ENCODE results near the gene SERBP1.
A peak's percentile ranks its signal among the peaks of the same experiment; 100 is the strongest.
"Not testable (repeated sequence)": the region's sequence is repeated elsewhere in the genome, so short reads cannot be mapped to it uniquely, and the experiment has no call there.

The SERBP1 gene

GRCh38 chr1:67430358-67431155 is at the start of gene SERBP1:
Gene SERBP1 (minus strand): TSS chr1:67430402. CDS start chr1:67430300, 102 bp downstream.
- peak; percentile 97 for DNase-seq (ENCODE audit: low read depth)

- DNase-seq (ENCODE audit: low read depth), result peak; percentile 15
Measured at GRCh38 chr1:67479146-67479891, 49.1 kb upstream of the SERBP1 start.

DNA sequence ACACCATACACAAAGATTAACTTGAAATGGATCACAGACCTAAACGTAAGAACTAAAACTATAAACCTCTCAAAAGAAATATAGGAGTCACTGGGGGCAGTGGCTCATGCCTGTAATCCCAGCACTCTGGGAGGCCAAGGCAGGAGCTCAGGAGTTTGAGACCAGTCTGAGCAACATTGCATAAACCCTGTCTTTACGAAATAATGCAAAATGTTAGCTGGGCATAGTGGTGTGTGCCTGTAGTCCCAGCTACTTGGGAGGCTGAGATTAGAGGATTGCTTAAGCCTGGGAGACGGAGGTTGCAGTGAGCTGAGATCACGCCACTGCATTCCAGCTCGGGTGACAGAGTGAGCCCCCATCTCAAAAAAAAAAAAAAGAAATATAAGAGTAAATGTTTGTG is 46.7 kb upstream of the SERBP1 start:
- no peak for DNase-seq (ENCODE audit: low read depth)

DNA sequence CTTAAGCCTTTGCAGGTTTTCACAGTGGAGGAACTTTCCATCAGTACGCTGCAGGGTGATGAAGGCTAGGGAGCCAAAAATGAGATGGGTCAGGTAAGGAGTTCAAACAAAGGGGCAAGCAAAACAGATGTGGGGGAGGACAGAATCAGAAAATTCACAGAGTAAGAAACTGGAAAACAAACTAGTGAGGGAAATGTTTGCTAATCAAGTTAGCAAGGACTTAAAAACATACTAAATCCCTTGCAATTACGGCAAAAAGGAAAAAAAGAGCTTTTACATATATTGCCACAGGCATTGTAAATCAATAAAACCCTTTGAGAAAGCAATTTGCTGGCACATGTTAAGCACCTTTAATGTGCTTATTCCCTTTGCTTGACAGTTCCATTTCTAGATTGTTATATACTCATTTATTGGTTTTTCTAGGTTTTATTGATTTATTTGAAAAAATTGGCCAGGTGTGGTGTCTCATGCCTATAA is 45.8 kb upstream of the SERBP1 start:
- no peak for DNase-seq (ENCODE audit: low read depth)

GRCh38 chr1:67472056-67472455 is 41.9 kb upstream of the SERBP1 start:
- no peak for DNase-seq (ENCODE audit: low read depth)

- no peak for DNase-seq (ENCODE audit: low read depth)
Measured at GRCh38 chr1:67469431-67469830, 39.2 kb upstream of the SERBP1 start.

DNA sequence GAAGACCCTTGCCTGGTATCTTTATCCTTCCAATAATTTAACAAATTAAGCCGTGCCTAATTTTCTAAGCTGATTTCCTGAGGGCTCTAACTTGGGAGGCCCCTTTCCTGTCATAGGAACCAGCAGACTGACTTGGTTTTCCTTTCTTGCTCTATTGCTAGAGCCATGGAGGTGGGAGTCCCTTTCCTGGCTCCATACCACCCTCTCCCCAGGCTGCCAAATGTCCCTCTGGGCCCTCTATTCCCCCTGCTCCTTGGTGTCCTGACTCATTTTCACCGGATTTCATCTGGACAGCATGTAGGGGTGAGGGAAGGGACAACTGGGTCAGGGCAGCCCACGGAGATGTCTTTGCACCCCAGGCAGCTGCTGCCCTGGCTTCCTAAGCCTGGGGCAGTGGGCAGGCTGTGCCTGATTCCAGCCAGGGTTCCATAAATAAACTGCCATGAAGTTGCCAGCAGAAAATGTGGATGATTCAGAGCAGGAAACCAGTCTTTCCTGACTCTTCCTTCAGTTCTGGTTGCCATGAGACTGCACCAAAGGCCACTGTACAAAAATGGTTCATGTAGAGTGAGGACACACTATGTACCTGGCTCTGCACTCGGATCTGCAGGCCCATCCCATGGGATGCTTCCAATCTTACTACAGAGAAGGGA is 38.0 kb upstream of the SERBP1 start:
- peak; percentile 27 for DNase-seq (ENCODE audit: low read depth)

GRCh38 chr1:67465375-67465774 is 35.2 kb upstream of the SERBP1 start:
- DNase-seq (ENCODE audit: low read depth), result no peak

DNA sequence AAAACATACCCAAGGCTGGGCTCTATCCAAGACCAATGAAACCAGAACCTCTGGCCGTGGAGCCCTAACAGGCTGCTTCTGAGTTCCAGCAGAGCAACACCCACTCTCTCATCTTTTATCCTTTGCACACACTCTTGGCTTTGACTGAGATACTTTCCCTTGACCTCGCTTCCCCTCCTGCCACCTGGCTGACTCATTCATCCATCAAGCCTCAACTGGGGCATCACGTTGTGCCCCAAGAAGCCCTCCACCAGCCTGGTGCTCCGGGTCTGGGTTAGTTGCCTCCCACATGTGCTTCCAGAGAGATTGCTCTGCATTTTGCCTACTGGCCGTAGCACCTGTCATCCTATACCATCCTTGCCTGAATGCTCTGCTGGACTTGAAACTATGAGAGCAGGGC is 34.5 kb upstream of the SERBP1 start:
- no peak for DNase-seq (ENCODE audit: low read depth)

DNA sequence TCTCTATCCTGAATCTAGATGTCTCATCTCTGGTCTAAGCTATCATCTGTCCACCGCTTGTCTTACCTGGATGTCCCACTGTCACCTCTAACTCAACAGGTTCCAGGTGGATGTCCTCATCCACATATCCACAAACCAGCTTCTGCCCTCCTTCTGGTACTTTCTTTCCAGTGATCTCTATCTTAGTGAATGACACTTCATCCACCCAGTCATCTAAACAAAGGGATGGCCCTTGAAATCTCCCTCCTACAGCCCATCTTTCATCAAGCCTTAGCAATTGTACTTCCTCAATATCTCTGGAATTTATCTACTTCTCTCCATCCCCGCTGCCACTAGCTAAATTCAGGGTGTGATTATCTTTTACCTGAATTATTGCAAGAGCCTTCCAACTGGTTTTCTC is 33.9 kb upstream of the SERBP1 start:
- DNase-seq (ENCODE audit: low read depth), result no peak

DNA sequence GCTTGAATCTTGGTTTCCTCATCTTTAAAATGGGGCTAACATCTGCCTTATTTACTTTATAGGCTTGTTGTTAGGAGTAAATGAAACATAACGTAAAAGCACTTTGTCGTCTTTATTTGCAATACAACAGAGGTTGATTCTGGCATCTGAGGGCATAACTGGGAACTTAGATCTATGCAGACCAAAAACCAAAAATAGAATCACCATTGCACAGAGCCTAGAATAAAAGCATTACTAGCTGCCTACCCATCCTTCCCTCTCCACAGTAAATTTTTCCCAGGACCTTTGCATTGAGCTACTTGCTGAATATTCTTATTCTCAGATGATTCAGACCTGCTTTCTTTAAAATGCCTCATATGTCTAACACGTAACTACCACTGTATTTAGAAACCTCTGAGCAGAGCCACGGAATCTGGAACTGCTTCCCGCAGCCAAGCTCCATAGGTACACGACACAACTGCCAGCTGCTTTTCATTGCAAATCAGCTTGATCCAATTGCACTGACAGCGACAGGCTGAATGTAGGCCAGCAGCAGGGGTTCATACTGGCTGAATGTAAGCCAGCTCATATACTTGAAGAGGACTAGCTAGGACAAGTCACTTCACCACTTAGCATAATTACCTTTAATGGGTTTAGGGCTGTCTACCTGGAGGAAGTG is 33.2 kb upstream of the SERBP1 start:
- peak; percentile 11 for DNase-seq (ENCODE audit: low read depth)

- no peak for DNase-seq (ENCODE audit: low read depth)
Measured at GRCh38 chr1:67460676-67461500, 30.7 kb upstream of the SERBP1 start.

- DNase-seq (ENCODE audit: low read depth), result peak; percentile 15
Measured at GRCh38 chr1:67459068-67459467, 28.9 kb upstream of the SERBP1 start.

DNA sequence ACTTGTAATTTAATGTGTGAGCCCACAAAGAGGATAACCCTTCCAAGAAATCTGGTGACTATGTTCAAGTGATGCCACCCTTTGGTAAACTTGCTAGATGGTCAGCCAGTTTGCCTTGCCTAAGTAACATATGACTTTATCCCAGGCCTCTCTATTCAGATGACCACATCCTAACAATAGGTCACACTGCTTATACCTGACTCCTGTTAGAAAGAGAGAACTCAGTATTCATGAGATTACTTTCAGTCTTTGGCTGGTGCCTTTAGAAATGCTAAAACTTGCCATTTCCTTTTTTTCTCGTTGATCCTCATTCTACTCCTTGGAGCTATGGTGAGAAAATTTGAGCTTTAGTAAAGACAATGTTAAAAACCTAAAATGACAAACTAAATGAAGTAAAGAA is 28.5 kb upstream of the SERBP1 start:
- DNase-seq (ENCODE audit: low read depth), result no peak

GRCh38 chr1:67457247-67457646 is 27.0 kb upstream of the SERBP1 start:
- DNase-seq (ENCODE audit: low read depth), result no peak

- no peak for DNase-seq (ENCODE audit: low read depth)
Measured at GRCh38 chr1:67451815-67452214, 21.6 kb upstream of the SERBP1 start.

DNA sequence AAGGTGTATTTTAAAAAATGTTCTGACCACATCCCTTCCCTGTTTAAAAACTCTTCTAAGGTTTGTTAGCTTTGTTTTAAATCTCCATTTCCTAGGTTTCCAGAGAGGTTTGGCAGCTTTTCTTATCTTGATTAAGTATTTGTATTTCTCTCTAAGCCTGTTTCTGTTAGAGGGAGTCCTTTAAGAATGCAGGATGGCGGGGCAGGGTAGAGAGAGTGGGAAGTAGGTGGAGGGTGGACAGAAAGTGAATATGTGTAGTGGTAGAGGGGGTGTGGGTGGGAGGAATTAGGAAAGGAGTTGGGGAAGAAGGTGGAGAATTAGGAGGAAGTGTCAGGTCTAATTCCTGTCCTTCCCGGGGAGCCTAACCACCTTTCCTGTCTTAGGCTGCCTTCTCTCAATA is 21.2 kb upstream of the SERBP1 start:
- DNase-seq (ENCODE audit: low read depth), result no peak

- DNase-seq (ENCODE audit: low read depth), result no peak
Measured at GRCh38 chr1:67446893-67447292, 16.7 kb upstream of the SERBP1 start.

DNA sequence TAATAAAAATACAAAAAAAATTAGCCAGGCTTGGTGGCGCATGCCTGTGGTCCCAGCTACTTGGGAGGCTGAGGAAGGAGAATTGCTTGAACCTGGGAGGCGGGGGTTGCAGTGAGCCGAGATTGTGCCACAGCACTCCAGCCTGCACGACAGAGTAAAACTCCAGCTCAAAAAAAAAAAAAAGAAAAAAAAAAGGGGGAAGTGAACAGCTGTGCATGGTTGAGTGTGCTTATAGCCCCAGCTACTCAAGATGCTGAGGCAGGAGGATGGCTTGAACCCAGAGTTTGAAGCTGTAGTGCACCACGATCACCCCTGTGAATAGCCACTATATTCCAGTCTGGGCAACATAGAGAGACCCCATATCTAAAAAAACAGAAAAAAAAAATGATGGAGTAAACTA is 15.8 kb upstream of the SERBP1 start:
- DNase-seq (ENCODE audit: low read depth), result not testable (repeated sequence)

- no peak for DNase-seq (ENCODE audit: low read depth)
Measured at GRCh38 chr1:67441739-67442281, 11.6 kb upstream of the SERBP1 start.

DNA sequence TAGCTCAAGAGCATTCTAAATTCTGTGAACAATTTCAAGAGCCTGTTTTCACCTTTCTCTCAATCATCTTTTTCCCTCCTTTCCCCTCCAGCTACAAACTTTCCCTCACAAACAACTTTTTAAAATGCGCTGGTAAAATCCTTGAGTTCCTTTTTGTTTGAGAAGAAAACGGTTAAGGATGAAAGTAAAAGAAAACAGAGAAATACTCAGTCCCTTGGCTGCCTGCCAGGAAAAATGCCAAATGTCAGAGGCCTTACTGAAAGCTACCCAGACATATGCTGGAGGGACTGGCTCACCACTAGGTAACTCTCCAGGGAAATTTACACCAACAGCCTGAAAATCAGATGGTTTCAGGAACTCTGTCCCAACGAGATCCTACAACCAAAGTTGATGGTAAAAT is 11.0 kb upstream of the SERBP1 start:
- peak; percentile 23 for DNase-seq (ENCODE audit: low read depth)
